ENCODE measurements around the gene DUSP18.

DUSP18 gene

GRCh38 chr22:30702856-30703255, 35.2 kb upstream of the DUSP18 start:
- DNase-seq = no peak
- no peaks in the 10 kb centered on the region for H3K4me1 ChIP-seq
- H3K9me3 ChIP-seq = no peaks in the 10 kb centered on the region
- TF ChIP-seq, protein P1, sequence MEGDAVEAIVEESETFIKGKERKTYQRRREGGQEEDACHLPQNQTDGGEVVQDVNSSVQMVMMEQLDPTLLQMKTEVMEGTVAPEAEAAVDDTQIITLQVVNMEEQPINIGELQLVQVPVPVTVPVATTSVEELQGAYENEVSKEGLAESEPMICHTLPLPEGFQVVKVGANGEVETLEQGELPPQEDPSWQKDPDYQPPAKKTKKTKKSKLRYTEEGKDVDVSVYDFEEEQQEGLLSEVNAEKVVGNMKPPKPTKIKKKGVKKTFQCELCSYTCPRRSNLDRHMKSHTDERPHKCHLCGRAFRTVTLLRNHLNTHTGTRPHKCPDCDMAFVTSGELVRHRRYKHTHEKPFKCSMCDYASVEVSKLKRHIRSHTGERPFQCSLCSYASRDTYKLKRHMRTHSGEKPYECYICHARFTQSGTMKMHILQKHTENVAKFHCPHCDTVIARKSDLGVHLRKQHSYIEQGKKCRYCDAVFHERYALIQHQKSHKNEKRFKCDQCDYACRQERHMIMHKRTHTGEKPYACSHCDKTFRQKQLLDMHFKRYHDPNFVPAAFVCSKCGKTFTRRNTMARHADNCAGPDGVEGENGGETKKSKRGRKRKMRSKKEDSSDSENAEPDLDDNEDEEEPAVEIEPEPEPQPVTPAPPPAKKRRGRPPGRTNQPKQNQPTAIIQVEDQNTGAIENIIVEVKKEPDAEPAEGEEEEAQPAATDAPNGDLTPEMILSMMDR (IDR thresholded peaks at IDR 0.05; ENCODE audit: low read depth, low read length) = no peak
- no peak overlapping the region for H3K4me3 ChIP-seq (ENCODE audit: low read depth, low read length)
- no peaks in the 10 kb centered on the region for H3K27me3 ChIP-seq
- no peaks in the 10 kb centered on the region for H3K36me3 ChIP-seq

DNA sequence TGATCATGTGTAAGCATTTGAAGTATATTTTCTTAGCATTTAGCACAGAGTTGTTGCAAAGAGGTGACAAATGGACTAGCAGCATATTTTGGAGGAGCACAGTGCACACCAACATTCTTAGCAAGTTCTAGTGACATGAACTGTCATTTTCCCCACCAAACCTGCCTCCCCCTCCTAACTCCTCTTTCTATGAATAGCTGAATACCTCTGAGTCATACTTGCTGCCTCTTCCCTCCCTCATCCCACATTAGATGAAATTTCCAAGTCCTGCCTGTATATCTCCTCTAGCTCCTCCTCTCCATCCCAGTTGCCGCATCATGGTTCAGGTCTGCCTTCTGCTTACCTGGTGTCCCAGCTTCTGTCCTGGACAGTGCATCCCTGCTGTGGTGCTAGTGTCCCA, 34.2 kb upstream of the DUSP18 start:
- no peak for DNase-seq
- H3K27me3 ChIP-seq = no peaks in the 10 kb centered on the region
- H3K4me1 ChIP-seq = no peaks in the 10 kb centered on the region
- H3K9me3 ChIP-seq = no peaks in the 10 kb centered on the region
- TF ChIP-seq, protein P1 (IDR thresholded peaks at IDR 0.05; ENCODE audit: low read depth, low read length) = no peak
- H3K4me3 ChIP-seq (ENCODE audit: low read depth, low read length) = no peak overlapping the region
- H3K36me3 ChIP-seq = no peaks in the 10 kb centered on the region

- Histone ChIP-seq H3K36me3 (no peaks in the 10 kb centered on the region), H3K9me3 (no peaks in the 10 kb centered on the region), H3K4me3 (ENCODE audit: low read depth, low read length) (no peak overlapping the region), H3K27me3 (no peaks in the 10 kb centered on the region), H3K4me1 (no peaks in the 10 kb centered on the region)
- TF ChIP-seq, protein P1 (IDR thresholded peaks at IDR 0.05; ENCODE audit: low read depth, low read length) = no peak
- no peak for DNase-seq
Observed at GRCh38 chr22:30697975-30698374, 30.3 kb upstream of the DUSP18 start.

GRCh38 chr22:30695871-30696655, 28.4 kb upstream of the DUSP18 start:
- TF ChIP-seq, protein P1 (IDR thresholded peaks at IDR 0.05; ENCODE audit: low read depth, low read length) = no peak
- Histone ChIP-seq H3K9me3 (no peaks in the 10 kb centered on the region), H3K36me3 (no peaks in the 10 kb centered on the region), H3K4me3 (ENCODE audit: low read depth, low read length) (no peak overlapping the region), H3K4me1 (no peaks in the 10 kb centered on the region), H3K27me3 (no peaks in the 10 kb centered on the region)
- no peak for DNase-seq

- H3K36me3 ChIP-seq = no peaks in the 10 kb centered on the region
- no peaks in the 10 kb centered on the region for H3K27me3 ChIP-seq
- H3K4me3 ChIP-seq (ENCODE audit: low read depth, low read length) = peak overlapping the region; percentile 63
- TF ChIP-seq, protein P1 (IDR thresholded peaks at IDR 0.05; ENCODE audit: low read depth, low read length) = no peak
- DNase-seq = no peak
- H3K9me3 ChIP-seq = no peaks in the 10 kb centered on the region
- no peaks in the 10 kb centered on the region for H3K4me1 ChIP-seq
Observed at GRCh38 chr22:30695351-30695851, 27.7 kb upstream of the DUSP18 start.

- H3K4me3 ChIP-seq (ENCODE audit: low read depth, low read length) = peak within 1 kb of the TSS; percentile 70
- DNase-seq = peak; percentile 59
- TF ChIP-seq, protein P1 (IDR thresholded peaks at IDR 0.05; ENCODE audit: low read depth, low read length) = no peak
- H3K36me3 ChIP-seq = no peaks in the 10 kb centered on the region
- H3K9me3 ChIP-seq = no peaks in the 10 kb centered on the region
- H3K4me1 ChIP-seq = no peaks in the 10 kb centered on the region
- H3K27me3 ChIP-seq = no peaks in the 10 kb centered on the region
Observed at GRCh38 chr22:30694640-30695350, 27.1 kb upstream of the DUSP18 start, which contains the start of gene OSBP2. Gene OSBP2 (plus strand): TSS chr22:30694874. CDS start chr22:30694910, 36 bp downstream.
